Activated T-cell treated with anti-CD3 and anti-CD28 coated beads for 4 hours (primary cell): ENCODE measurements around the gene HMX2.

Experiments
- DNase-seq: peaks from one replicate; pipeline ENCODE4 v3.0.0-alpha.2; 2020

HMX2 gene

GRCh38 chr10:123139521-123140163, 8.3 kb upstream of the HMX2 start:
- no peak for DNase-seq

- no peak for DNase-seq
These were observed 7.6 kb upstream of the HMX2 start for GRCh38 chr10:123140164-123140982.

GRCh38 chr10:123140983-123141390, 6.9 kb upstream of the HMX2 start:
- DNase-seq = no peak

GRCh38 chr10:123141791-123142700, 5.9 kb upstream of the HMX2 start:
- DNase-seq = no peak

GRCh38 chr10:123142701-123143161, 5.2 kb upstream of the HMX2 start:
- no peak for DNase-seq

GRCh38 chr10:123143162-123143824, 4.6 kb upstream of the HMX2 start:
- no peak for DNase-seq

- no peak for DNase-seq
These were observed 4.1 kb upstream of the HMX2 start for GRCh38 chr10:123143825-123144168.

GRCh38 chr10:123144697-123145541, 3.0 kb upstream of the HMX2 start:
- DNase-seq = no peak

- DNase-seq = no peak
These were observed 2.4 kb upstream of the HMX2 start for GRCh38 chr10:123145542-123146012.

- no peak for DNase-seq
These were observed 1.7 kb upstream of the HMX2 start for GRCh38 chr10:123146013-123146893.

GRCh38 chr10:123146894-123147634, 872 bp upstream of the HMX2 start:
- DNase-seq = no peak

GRCh38 chr10:123148414-123149161, 652 bp downstream of the HMX2 start:
- no peak for DNase-seq

- DNase-seq = no peak
These were observed 1.2 kb downstream of the HMX2 start for GRCh38 chr10:123149162-123149567.

- DNase-seq = no peak
These were observed 1.8 kb downstream of the HMX2 start for GRCh38 chr10:123149568-123150270.

GRCh38 chr10:123150271-123150985, 2.5 kb downstream of the HMX2 start:
- no peak for DNase-seq

- no peak for DNase-seq
These were observed 3.2 kb downstream of the HMX2 start for GRCh38 chr10:123150986-123151736.

GRCh38 chr10:123151737-123152135, 3.8 kb downstream of the HMX2 start:
- DNase-seq = no peak
